ENCODE data around the gene HS3ST4.

Gene HS3ST4

GRCh38 chr16:26134588-26134987 lies 442.8 kb downstream of the HS3ST4 start:
- no peak for DNase-seq (ENCODE audit: low read depth)
- H3K4me3 ChIP-seq (ENCODE audit: control insufficient read depth, low read depth, low read length): no peak overlapping the region
- no peak for TF ChIP-seq CTCF (IDR thresholded peaks at IDR 0.05; ENCODE audit: control insufficient read depth, insufficient read depth, low read depth, low read length, missing control alignments)

GRCh38 chr16:26137956-26138355 lies 446.2 kb downstream of the HS3ST4 start:
- DNase-seq (ENCODE audit: low read depth): no peak
- H3K4me3 ChIP-seq (ENCODE audit: control insufficient read depth, low read depth, low read length): no peak overlapping the region
- TF ChIP-seq CTCF (IDR thresholded peaks at IDR 0.05; ENCODE audit: control insufficient read depth, insufficient read depth, low read depth, low read length, missing control alignments): no peak

- DNase-seq (ENCODE audit: low read depth): no peak
- H3K4me3 ChIP-seq (ENCODE audit: control insufficient read depth, low read depth, low read length): no peak overlapping the region
- no peak for TF ChIP-seq CTCF (IDR thresholded peaks at IDR 0.05; ENCODE audit: control insufficient read depth, insufficient read depth, low read depth, low read length, missing control alignments)
Measured at GRCh38 chr16:26139091-26139490, 447.3 kb downstream of the HS3ST4 start.

- TF ChIP-seq CTCF (IDR thresholded peaks at IDR 0.05; ENCODE audit: control insufficient read depth, insufficient read depth, low read depth, low read length, missing control alignments): no peak
- no peak for DNase-seq (ENCODE audit: low read depth)
- H3K4me3 ChIP-seq (ENCODE audit: control insufficient read depth, low read depth, low read length): no peak overlapping the region
Measured at GRCh38 chr16:26139884-26140283, 448.1 kb downstream of the HS3ST4 start.

GRCh38 chr16:26149364-26150190 lies 457.8 kb downstream of the HS3ST4 start:
- DNase-seq (ENCODE audit: low read depth): no peak
- no peak overlapping the region for H3K4me3 ChIP-seq (ENCODE audit: control insufficient read depth, low read depth, low read length)
- TF ChIP-seq CTCF (IDR thresholded peaks at IDR 0.05; ENCODE audit: control insufficient read depth, insufficient read depth, low read depth, low read length, missing control alignments): no peak

GRCh38 chr16:26155221-26155620 lies 463.5 kb downstream of the HS3ST4 start:
- H3K4me3 ChIP-seq (ENCODE audit: control insufficient read depth, low read depth, low read length): no peak overlapping the region
- TF ChIP-seq CTCF (IDR thresholded peaks at IDR 0.05; ENCODE audit: control insufficient read depth, insufficient read depth, low read depth, low read length, missing control alignments): no peak
- DNase-seq (ENCODE audit: low read depth): no peak
